Hepatocyte (in vitro differentiated cells): ENCODE measurements around the gene PGA3. TPM values are rescaled to one million over a fixed set of nuclear protein-coding genes. Genes with fewer than 3 reads are reported as not detected.

Experiments
- DNase-seq: peaks from one replicate; pipeline ENCODE4 v3.0.0-alpha.2; 2016; ENCODE audit warnings: low spot score
- H2AFZ ChIP-seq: fragments of 200-600 bp; sonication (generic); 2 replicates; pipeline ENCODE4 v1.6.0; 2016; ENCODE audit warnings: antibody characterized with exemption, mild to moderate bottlenecking
- H3K27ac ChIP-seq: fragments of 200-600 bp; sonication (generic); 2 replicates; pipeline ENCODE4 v1.5.1; 2016; ENCODE audit warnings: mild to moderate bottlenecking
- H3K27me3 ChIP-seq: fragments of 200-600 bp; sonication (generic); 2 replicates; pipeline ENCODE4 v1.6.1; 2016
- H3K36me3 ChIP-seq: fragments of 200-600 bp; sonication (generic); replicated peaks from 2 replicates; pipeline ENCODE4 v1.5.1; 2016; ENCODE audit warnings: low read depth; ENCODE audit not compliant: insufficient read depth
- H3K4me1 ChIP-seq: fragments of 200-600 bp; sonication (generic); 2 replicates; pipeline ENCODE4 v1.5.1; 2016; ENCODE audit warnings: mild to moderate bottlenecking, moderate library complexity; ENCODE audit not compliant: insufficient read depth
- H3K4me2 ChIP-seq: fragments of 200-600 bp; sonication (generic); 2 replicates; pipeline ENCODE4 v1.6.0; 2016
- H3K4me3 ChIP-seq: fragments of 200-600 bp; sonication (generic); 2 replicates; pipeline ENCODE4 v1.5.1; 2016; ENCODE audit warnings: mild to moderate bottlenecking
- H3K79me2 ChIP-seq: fragments of 200-600 bp; sonication (generic); 2 replicates; pipeline ENCODE4 v1.6.0; 2017; ENCODE audit warnings: mild to moderate bottlenecking
- H3K9me2 ChIP-seq: fragments of 200-600 bp; sonication (generic); replicated peaks from 2 replicates; pipeline ENCODE4 v1.6.0; 2017; ENCODE audit warnings: mild to moderate bottlenecking; ENCODE audit not compliant: insufficient read depth
- H3K9me3 ChIP-seq: fragments of 200-600 bp; sonication (generic); 2 replicates; pipeline ENCODE4 v1.5.1; 2016; ENCODE audit warnings: low read depth, mild to moderate bottlenecking
- H4K20me1 ChIP-seq: fragments of 200-600 bp; sonication (generic); 2 replicates; pipeline ENCODE4 v1.6.0; 2016; ENCODE audit warnings: mild to moderate bottlenecking; ENCODE audit not compliant: insufficient read depth, poor library complexity, severe bottlenecking
- CTCF ChIP-seq: fragments of 200-600 bp; sonication (generic); IDR thresholded peaks from 2 replicates; pipeline ENCODE4 v1.5.1; 2016; ENCODE audit warnings: antibody characterized with exemption, mild to moderate bottlenecking; ENCODE audit not compliant: poor library complexity
- EZH2 ChIP-seq: fragments of 200-600 bp; sonication (generic); IDR thresholded peaks from 2 replicates; pipeline ENCODE4 v1.6.1; 2016; ENCODE audit warnings: antibody characterized with exemption, mild to moderate bottlenecking, borderline replicate concordance
- EZH2phosphoT487 ChIP-seq: fragments of 200-600 bp; sonication (generic); IDR thresholded peaks from one replicate; pipeline ENCODE4 v1.6.1; 2018; ENCODE audit warnings: antibody characterized with exemption, mild to moderate bottlenecking, low read depth, moderate library complexity; ENCODE audit not compliant: unreplicated experiment, severe bottlenecking
- WGBS: methylation state at CpG from one replicate; pipeline ENCODE4 v1.1.6; 2016; ENCODE audit warnings: low lambda C conversion rate; ENCODE audit errors: missing lambda C conversion rate; 5-methylcytosine and 5-hydroxymethylcytosine counted together
- polyA plus RNA-seq: library from polyadenylated mRNA; unstranded; fragments of >200 nt; fragmentation: Nextera tagmentation; extraction: Ambion mirVana; gene quantifications from 2 replicates; pipeline ENCODE4 v1.2.1, GENCODE V29; 2016
- total RNA-seq: library from RNA; depleted of rRNA; stranded (reverse); fragments of >200 nt; gene quantifications from 2 replicates; pipeline ENCODE4 v1.2.3, GENCODE V29; 2014

The PGA3 gene
- total and polyA plus RNA-seq, 2 experiments from 2014 or later: 0.27 to 1.4 TPM

- H3K27ac ChIP-seq: no peak overlapping the region
- H2AFZ ChIP-seq: no peak overlapping the region
- H3K4me3 ChIP-seq: no peak overlapping the region
- H3K9me3 ChIP-seq: no peaks in the 10 kb centered on the region
- no peaks in the 10 kb centered on the region for H3K36me3 ChIP-seq
- H4K20me1 ChIP-seq: no peaks in the 10 kb centered on the region
- no peaks in the 10 kb centered on the region for H3K79me2 ChIP-seq
- H3K4me1 ChIP-seq: no peaks in the 10 kb centered on the region
- H3K27me3 ChIP-seq: no peaks in the 10 kb centered on the region
- peak; percentile 19 for TF ChIP-seq CTCF
- TF ChIP-seq EZH2: no peak
- H3K4me2 ChIP-seq: no peak overlapping the region
- no peak for DNase-seq
- no peaks in the 10 kb centered on the region for H3K9me2 ChIP-seq
- 63% methylated on average over 4 of the region's 4 CpGs for WGBS
Observed at GRCh38 chr11:61183645-61184044, 19.7 kb upstream of the PGA3 start.

- no peak overlapping the region for H3K4me3 ChIP-seq
- no peak overlapping the region for H3K4me2 ChIP-seq
- WGBS: 89% methylated on average over 8 of the region's 8 CpGs
- no peaks in the 10 kb centered on the region for H3K79me2 ChIP-seq
- H3K36me3 ChIP-seq: no peaks in the 10 kb centered on the region
- H3K27me3 ChIP-seq: no peaks in the 10 kb centered on the region
- no peaks in the 10 kb centered on the region for H4K20me1 ChIP-seq
- DNase-seq: no peak
- no peaks in the 10 kb centered on the region for H3K9me2 ChIP-seq
- no peak for TF ChIP-seq EZH2
- H3K4me1 ChIP-seq: no peaks in the 10 kb centered on the region
- H3K9me3 ChIP-seq: no peaks in the 10 kb centered on the region
- H2AFZ ChIP-seq: no peak overlapping the region
- H3K27ac ChIP-seq: no peak overlapping the region
Observed at GRCh38 chr11:61186504-61186903, 16.8 kb upstream of the PGA3 start.

- DNase-seq: peak; percentile 90
- H4K20me1 ChIP-seq: no peaks in the 10 kb centered on the region
- no peak overlapping the region for H3K27ac ChIP-seq
- no peaks in the 10 kb centered on the region for H3K4me1 ChIP-seq
- H3K9me2 ChIP-seq: no peaks in the 10 kb centered on the region
- H3K36me3 ChIP-seq: no peaks in the 10 kb centered on the region
- TF ChIP-seq EZH2phosphoT487 (no peak), CTCF (peak; percentile 83), EZH2 (no peak)
- WGBS: 42% methylated on average over 11 of the region's 11 CpGs
- H2AFZ ChIP-seq: no peak overlapping the region
- H3K9me3 ChIP-seq: no peaks in the 10 kb centered on the region
- no peak overlapping the region for H3K4me3 ChIP-seq
- H3K27me3 ChIP-seq: no peaks in the 10 kb centered on the region
- H3K4me2 ChIP-seq: no peak overlapping the region
- no peaks in the 10 kb centered on the region for H3K79me2 ChIP-seq
Observed at GRCh38 chr11:61187505-61188130, 15.7 kb upstream of the PGA3 start.

GRCh38 chr11:61189933-61190332, 13.4 kb upstream of the PGA3 start:
- H3K27ac ChIP-seq: no peak overlapping the region
- no peak for DNase-seq
- no peaks in the 10 kb centered on the region for H4K20me1 ChIP-seq
- TF ChIP-seq EZH2 (no peak), CTCF (no peak), EZH2phosphoT487 (no peak)
- no peak overlapping the region for H3K4me2 ChIP-seq
- H3K9me3 ChIP-seq: no peaks in the 10 kb centered on the region
- WGBS: 84% methylated on average over 8 of the region's 8 CpGs
- no peaks in the 10 kb centered on the region for H3K27me3 ChIP-seq
- H3K79me2 ChIP-seq: no peaks in the 10 kb centered on the region
- H3K4me3 ChIP-seq: no peak overlapping the region
- no peak overlapping the region for H2AFZ ChIP-seq
- no peaks in the 10 kb centered on the region for H3K9me2 ChIP-seq
- no peaks in the 10 kb centered on the region for H3K4me1 ChIP-seq
- H3K36me3 ChIP-seq: no peaks in the 10 kb centered on the region
